Measurements from ENCODE around the gene RLBP1.

DNA sequence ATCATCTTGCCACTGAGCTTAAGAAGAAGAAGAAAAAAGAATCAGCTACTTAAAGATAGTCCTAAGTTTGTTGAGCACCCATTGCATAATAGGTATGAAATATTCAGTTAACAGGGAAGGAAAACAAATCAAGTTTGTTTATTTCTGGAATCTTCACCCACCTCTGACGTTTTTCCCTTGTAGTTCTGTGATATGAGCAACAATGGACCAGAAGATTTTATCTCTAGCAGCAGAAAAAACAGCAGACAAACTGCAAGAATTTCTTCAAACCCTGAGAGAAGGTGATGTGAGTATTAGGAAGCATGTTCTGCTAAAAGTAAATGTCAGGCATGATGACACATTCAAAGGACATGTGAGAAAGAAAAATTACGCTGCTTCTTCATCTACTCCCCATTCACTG lies 26.1 kb upstream of the RLBP1 start:
- TF ChIP-seq, protein P1, sequence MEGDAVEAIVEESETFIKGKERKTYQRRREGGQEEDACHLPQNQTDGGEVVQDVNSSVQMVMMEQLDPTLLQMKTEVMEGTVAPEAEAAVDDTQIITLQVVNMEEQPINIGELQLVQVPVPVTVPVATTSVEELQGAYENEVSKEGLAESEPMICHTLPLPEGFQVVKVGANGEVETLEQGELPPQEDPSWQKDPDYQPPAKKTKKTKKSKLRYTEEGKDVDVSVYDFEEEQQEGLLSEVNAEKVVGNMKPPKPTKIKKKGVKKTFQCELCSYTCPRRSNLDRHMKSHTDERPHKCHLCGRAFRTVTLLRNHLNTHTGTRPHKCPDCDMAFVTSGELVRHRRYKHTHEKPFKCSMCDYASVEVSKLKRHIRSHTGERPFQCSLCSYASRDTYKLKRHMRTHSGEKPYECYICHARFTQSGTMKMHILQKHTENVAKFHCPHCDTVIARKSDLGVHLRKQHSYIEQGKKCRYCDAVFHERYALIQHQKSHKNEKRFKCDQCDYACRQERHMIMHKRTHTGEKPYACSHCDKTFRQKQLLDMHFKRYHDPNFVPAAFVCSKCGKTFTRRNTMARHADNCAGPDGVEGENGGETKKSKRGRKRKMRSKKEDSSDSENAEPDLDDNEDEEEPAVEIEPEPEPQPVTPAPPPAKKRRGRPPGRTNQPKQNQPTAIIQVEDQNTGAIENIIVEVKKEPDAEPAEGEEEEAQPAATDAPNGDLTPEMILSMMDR (IDR thresholded peaks at IDR 0.05; ENCODE audit: poor library complexity, severe bottlenecking), result no peak
- TF ChIP-seq POLR2AphosphoS5 (IDR thresholded peaks at IDR 0.05) (no peak), EZH2 (IDR thresholded peaks at IDR 0.05; ENCODE audit: borderline replicate concordance, insufficient read depth, low read length, poor library complexity, severe bottlenecking) (no peak), RAD21 (conservative IDR thresholded peaks at IDR 0.05) (no peak), TAF1 (IDR thresholded peaks at IDR 0.05; ENCODE audit: low read depth) (no peak), SMC3 (conservative IDR thresholded peaks at IDR 0.05; ENCODE audit: poor library complexity) (no peak), EP300 (conservative IDR thresholded peaks at IDR 0.05; ENCODE audit: poor library complexity, severe bottlenecking) (no peak)
- TF ChIP-seq, protein P2, sequence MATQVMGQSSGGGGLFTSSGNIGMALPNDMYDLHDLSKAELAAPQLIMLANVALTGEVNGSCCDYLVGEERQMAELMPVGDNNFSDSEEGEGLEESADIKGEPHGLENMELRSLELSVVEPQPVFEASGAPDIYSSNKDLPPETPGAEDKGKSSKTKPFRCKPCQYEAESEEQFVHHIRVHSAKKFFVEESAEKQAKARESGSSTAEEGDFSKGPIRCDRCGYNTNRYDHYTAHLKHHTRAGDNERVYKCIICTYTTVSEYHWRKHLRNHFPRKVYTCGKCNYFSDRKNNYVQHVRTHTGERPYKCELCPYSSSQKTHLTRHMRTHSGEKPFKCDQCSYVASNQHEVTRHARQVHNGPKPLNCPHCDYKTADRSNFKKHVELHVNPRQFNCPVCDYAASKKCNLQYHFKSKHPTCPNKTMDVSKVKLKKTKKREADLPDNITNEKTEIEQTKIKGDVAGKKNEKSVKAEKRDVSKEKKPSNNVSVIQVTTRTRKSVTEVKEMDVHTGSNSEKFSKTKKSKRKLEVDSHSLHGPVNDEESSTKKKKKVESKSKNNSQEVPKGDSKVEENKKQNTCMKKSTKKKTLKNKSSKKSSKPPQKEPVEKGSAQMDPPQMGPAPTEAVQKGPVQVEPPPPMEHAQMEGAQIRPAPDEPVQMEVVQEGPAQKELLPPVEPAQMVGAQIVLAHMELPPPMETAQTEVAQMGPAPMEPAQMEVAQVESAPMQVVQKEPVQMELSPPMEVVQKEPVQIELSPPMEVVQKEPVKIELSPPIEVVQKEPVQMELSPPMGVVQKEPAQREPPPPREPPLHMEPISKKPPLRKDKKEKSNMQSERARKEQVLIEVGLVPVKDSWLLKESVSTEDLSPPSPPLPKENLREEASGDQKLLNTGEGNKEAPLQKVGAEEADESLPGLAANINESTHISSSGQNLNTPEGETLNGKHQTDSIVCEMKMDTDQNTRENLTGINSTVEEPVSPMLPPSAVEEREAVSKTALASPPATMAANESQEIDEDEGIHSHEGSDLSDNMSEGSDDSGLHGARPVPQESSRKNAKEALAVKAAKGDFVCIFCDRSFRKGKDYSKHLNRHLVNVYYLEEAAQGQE (IDR thresholded peaks at IDR 0.05; ENCODE audit: borderline replicate concordance), result no peak

Measured in neural cell (in vitro differentiated cells).